ENCODE data around the gene ATOSB.

DNA sequence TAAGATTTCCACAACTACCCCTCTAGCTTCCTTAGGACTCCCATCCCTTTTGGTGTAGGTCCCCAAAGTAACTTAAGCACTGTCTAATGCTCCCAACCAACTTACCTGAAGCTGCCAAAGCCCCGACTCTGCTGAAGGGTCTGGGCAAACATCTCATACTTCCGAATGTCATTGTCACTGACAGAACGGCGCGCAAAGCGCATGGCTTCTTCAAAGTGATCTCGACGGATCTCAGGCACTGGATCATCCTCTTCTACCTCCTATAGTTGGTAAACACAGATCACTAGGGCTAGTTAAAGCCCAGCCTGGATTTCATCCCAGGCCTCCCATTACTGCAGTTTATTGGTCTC, 58.4 kb downstream of the ATOSB start:
- TF ChIP-seq, protein P1, sequence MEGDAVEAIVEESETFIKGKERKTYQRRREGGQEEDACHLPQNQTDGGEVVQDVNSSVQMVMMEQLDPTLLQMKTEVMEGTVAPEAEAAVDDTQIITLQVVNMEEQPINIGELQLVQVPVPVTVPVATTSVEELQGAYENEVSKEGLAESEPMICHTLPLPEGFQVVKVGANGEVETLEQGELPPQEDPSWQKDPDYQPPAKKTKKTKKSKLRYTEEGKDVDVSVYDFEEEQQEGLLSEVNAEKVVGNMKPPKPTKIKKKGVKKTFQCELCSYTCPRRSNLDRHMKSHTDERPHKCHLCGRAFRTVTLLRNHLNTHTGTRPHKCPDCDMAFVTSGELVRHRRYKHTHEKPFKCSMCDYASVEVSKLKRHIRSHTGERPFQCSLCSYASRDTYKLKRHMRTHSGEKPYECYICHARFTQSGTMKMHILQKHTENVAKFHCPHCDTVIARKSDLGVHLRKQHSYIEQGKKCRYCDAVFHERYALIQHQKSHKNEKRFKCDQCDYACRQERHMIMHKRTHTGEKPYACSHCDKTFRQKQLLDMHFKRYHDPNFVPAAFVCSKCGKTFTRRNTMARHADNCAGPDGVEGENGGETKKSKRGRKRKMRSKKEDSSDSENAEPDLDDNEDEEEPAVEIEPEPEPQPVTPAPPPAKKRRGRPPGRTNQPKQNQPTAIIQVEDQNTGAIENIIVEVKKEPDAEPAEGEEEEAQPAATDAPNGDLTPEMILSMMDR (IDR thresholded peaks at IDR 0.05): no peak
- TF ChIP-seq POLR2A (IDR thresholded peaks at IDR 0.05): no peak
